Measurements from ENCODE around the gene PRICKLE3.

The PRICKLE3 gene

GRCh38 chrX:49206543-49206942 lies 20.4 kb upstream of the PRICKLE3 start:
- DNase-seq: no peak

GRCh38 chrX:49205443-49205842 lies 19.3 kb upstream of the PRICKLE3 start:
- DNase-seq: no peak

- DNase-seq: no peak
These were observed 18.5 kb upstream of the PRICKLE3 start for GRCh38 chrX:49204709-49205108.

DNA sequence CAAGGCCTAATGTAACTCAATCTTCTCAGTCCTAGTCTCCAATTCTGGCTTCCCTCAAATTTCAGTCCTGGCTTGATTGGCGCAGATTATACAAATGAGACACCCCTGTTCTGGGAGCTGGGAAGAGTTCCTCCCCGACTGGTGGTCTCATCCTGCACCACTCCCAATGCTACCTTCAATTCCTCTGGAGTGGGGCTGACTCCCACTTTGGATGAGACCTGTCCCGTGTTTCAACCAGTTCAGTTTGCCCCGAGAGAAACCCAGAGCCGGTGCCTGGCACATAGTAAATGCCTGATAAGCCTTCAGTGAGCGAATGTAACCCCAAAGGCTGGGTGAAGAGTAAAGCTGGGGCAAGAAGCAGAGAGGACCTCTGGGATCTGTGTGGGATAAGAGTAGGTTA lies 17.8 kb upstream of the PRICKLE3 start:
- DNase-seq: no peak

DNA sequence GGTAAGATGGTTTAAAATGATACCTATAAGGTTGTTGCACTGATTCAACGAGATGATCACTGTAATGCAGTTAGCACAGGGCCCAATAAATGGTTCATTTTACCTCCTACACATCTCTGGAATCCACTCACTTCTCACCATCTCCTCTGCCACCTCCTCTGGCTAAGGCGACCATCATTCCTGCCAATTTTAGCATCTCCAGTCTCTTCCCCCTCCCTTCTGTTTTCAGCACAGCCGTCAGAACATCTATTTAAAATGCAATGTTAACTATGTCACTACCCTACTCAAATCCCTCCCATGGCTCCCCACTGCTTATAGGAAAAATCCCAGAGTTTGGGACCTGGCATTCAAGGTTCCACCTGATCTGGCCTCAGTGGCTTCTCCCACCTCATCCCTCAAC lies 17.4 kb upstream of the PRICKLE3 start:
- DNase-seq: no peak

DNA sequence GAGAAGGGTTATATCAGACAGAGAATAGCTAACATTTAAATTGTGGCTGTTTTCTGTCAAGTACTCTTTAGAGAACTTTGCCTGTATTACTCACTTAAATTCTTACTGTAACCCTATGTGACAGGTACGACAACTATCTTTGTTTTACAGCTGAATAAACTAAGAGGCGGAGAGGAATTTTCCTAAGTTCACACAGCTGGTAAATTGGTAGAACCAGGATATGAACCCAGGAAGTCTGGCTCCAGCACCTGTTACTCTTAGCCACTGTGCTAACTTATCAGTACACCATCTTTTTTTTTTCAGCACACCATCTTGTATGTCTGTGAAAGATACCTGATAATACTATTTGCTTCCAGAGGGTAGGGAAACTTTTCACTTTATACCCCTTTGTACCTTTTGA lies 15.8 kb upstream of the PRICKLE3 start:
- no peak for DNase-seq

DNA sequence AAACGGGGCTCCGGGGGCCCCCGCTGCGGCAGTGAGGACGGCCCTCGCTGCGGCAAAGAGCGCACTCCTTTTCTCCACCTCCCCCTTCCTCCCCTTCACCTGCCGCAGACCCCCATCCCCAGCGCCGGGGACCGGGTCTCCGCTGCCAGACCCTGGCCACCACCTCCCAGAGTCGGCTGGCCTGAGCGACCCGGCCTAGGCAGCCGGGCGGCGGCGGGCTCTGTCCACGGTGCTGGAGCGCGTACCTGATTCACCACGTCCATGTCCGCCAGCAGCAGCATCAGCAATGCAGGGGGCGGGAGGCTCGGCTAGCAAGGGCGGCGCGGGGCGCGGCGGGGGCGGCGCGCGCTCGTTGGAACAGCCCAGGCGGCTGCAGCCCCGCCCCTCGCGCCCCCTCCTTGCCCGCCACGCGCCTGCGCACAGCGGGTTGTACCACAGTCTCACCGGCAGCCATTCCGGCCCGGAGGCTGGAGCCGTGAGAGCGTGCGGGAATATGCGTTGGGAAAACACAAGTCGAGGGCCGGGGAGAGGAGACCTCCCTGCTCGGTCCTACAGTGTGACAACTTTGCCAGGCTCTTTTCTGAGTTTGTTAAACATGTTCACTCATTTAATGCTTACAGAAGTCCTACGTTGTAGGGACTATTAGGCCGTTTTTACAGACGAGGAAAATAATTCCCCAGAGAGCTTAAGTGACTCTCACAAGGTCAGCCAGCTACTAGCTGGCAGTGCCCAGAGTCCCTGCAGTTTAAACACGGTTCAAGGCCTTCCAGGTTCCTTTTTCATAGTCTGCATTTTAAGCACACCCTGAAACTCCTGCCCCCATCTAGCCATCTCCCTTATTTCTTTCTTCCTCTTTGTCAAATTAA lies 14.0 kb upstream of the PRICKLE3 start, which contains the start of gene SYP:
TSS of gene SYP (minus strand) at position 288 of the 866 bp plus-strand sequence. CDS start at position 281, 7 bp downstream.
- peak; percentile 79 to 85 for DNase-seq

- DNase-seq: no peak
These were observed 13.1 kb upstream of the PRICKLE3 start for GRCh38 chrX:49199315-49199595.

- DNase-seq: no peak
These were observed 12.6 kb upstream of the PRICKLE3 start for GRCh38 chrX:49198540-49199314.

- no peak for DNase-seq
These were observed 11.4 kb upstream of the PRICKLE3 start for GRCh38 chrX:49197543-49198087.

DNA sequence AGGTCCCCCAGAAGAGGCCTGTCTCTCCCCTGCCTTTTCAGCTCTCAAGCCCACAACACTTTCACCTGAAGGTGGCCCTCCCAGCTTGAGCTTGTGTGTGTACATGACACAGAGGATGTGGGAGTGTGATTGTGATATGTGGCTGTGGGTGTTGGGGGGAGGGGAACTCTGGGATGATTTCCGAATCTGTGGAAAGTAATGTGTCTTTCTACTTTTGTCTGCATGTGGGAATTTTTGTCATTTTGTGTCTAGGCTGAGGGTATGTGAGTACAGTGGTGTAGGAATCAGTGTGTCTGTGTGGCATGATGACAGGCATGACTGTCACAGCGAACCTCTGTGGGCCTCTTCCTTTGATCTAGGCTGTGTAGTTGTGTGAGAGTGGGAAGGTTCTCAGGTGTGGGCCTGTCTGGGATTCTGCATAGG lies 7.4 kb upstream of the PRICKLE3 start:
- no peak for DNase-seq

DNA sequence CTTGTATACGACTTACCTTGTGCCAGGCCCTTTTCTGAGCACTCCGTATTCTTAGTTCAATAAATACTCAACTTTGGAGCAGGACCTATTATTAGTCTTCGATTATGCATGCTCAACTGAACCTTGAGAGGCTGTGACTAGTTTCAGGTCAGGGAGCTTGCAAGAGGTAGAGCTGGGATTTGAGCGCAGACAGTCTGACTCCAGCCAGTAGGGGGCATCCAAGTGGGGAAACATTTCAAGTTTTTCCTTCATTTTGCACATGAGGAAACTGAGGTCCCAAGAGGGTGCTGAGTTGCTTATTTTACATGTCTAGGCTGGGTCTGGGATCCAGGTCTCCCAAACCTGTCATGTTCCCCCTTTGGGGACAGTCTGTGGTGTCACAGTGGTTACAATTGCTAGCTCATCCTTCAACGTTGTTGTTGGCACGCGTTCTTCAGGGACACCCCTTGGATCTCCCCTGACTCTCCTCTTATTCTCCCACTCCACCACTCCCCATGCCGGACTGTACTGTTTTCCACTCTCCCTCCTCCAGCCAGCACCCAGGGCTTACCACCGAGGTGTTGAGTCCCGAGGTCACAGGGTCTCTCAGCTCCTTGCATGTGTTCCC lies 6.7 kb upstream of the PRICKLE3 start:
- no peak for DNase-seq

DNA sequence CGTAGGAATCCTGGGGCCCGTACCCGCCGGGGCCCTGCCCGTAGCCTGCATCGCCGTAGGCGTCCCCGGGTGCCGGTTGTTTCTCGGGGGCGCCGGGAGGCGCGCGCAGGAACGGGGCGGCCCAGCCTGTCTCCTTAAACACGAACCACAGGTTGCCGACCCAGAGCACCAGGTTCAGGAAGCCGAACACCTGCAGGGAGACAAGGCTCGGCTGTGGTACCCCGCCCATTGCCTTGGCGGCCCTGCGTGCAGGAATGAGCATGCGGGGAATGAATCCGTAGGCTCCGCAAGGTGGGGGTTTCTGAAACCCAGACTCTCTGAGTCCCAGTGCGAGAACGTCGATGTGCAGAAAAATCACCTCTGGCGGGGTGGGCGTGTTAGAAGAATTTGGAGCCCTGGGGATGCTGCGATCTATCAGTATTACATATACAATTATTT lies 5.4 kb upstream of the PRICKLE3 start:
- no peak for DNase-seq

- peak; percentile 71 to 79 for DNase-seq
These were observed 4.8 kb upstream of the PRICKLE3 start for GRCh38 chrX:49190821-49191573.

GRCh38 chrX:49189606-49190005 lies 3.4 kb upstream of the PRICKLE3 start:
- DNase-seq: no peak

DNA sequence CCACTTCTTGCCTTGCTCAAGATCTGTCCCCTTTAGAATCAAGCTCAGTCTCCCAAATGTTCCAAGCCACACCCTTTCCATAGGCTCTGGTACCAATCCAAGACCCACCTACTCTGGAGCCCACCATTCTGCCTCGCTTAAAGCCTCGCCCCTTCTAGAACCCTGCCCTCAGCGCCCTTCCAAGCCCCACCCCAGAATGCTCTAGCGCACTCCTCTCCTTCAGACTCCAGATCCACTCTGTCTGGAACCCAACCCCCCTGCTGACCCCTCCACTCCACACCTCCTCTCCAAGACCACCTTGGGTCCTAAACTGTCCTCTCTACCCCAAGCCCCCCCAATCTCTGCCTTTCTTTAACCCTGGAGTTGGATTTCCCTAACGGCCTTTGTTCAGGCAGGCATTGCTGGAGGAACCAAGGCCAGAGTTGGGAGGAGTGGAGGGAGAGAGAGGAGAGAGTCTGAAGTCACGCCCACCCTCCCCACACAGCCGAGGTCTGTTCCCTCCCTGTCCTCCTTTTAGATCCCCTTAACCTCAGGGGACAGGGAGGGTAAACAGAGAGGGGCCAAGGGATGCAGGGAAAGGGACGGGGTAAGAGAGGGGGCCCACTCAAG lies 2.4 kb upstream of the PRICKLE3 start:
- DNase-seq: no peak

DNA sequence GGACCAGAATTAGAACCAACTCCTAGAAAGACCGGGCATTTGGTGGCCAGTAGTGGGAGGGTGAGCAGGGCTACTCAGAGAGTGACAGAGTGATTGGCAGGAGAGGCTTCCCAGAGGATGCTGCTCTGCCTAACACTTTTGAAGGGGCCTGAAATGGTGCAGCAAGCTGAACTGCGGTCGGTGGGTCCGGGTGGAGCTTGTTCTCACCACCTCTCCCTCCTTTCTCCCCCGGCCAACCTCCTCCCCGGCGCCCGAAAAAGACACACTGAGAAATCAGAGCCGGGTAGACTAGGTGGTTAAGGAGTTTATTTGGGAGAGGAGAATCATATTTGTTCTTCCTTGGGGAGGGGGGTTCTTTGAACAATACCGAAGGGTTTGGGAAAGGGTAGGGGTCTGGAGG lies 1.4 kb upstream of the PRICKLE3 start:
- DNase-seq: no peak

DNA sequence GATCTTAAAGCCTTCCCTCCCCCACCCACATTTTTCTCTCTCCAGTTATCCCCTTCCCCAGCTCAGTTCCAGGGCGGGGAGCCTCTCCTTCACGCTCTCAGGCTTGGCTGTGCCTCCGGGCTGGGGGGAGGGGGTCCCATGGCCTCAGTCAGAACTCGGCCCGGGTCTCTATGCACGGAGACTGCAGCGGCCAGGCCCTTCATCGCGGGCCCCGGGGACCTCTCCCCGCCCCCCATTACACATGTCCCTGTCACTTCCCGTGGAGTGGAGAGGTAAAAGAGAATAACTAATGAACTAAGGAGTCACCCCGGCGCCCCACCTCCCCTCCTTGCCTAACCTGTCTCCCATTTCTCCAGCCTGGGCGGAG lies 838 bp upstream of the PRICKLE3 start:
- no peak for DNase-seq

DNA sequence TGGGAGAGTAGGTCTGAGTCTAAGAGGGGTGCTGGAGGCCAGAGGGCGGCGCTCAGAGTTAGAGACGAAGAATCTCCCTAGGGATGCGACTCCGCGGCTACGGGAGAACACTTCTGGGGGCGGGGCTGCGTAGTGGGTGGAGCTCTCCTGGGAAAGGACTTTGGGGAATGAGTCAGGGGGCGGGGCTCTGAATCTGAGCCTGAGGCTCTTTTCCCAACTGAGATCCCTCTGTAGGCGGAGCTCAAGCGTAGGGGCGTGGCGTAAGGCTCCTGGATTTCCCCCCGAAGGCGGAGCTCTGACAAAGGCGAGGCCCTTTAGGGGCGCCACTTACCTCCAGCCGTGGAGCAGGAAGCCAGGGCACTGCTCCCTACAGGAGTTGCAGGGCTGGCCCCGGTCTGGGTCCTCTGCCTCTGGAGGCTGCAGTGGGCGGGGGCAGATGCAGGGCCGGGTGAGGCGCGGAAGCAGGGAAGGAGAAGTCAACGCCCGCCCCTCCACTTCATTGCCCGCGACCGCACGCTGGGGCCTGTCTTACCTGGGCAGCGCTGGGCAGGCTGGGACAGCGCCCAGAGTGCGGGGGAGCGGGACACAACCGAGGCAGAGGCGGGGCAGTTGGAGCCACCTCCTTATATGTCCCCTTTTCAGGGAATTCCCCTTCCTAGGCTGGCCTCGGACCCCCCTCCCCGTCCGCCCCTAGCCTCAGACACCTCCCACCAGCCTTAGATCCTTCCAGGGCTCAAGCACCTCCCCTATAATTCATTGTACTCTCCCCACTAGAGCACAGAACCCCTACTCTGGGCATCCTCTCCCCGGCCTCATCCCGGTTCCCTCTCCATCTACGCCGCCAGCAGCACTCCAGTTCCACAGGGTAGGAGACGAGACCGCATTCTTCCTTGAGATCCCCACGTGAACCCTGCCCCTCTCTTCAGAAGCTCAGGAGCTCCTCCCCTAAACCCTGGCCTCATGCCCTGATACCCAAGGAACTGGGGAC lies 1.6 kb downstream of the PRICKLE3 start:
- no peak for DNase-seq

DNA sequence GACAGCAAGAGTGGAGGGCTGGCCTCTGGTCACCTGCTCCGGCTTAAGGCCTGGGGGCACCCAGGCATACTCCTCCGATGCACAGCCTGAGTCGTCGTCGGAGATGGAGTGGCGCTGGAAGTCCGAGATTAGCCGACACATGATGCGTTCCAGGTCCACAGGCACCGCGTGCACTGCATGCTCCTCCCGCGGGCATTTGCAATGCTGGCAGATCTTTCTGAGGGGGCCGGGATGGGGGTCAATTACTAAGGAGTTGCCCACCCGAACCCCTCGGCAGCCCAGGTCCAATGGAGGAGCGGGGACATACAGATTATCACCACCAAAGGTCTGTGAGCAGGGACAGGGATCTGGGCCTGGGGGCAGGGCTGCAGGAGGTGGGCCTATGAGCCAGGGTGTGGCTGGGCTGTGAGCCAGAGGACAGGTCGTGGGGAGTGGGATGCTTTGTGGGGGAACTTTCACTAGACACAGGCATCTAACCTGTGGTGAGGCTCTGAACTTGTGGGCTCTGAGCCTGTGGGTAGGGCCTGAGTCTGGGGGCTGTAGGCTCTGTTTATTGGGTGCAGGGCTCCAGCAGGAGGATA lies 2.4 kb downstream of the PRICKLE3 start:
- DNase-seq: no peak

- no peak for DNase-seq
These were observed 6.8 kb downstream of the PRICKLE3 start for GRCh38 chrX:49179358-49179757.

Data from activated CD4-positive, alpha-beta T cell treated with anti-CD3 and anti-CD28 coated beads, Interleukin-2, amount 50 U/mL, for 4 hours (primary cell).